SU-DHL-6 (cell line): ENCODE data around the gene UTP3.

Experiments
- CTCF ChIP-seq: fragments of 200-600 bp; sonication (generic); IDR thresholded peaks from one replicate; pipeline ENCODE4 v1.5.1; 2017; ENCODE audit warnings: antibody characterized with exemption, mild to moderate bottlenecking, low read length, moderate library complexity; ENCODE audit not compliant: insufficient read depth, poor library complexity, severe bottlenecking
- EZH2phosphoT487 ChIP-seq: fragments of 200-600 bp; sonication (generic), shearing (Covaris generic); conservative IDR thresholded peaks from 2 replicates; pipeline ENCODE4 v1.6.1; 2018; ENCODE audit warnings: mild to moderate bottlenecking, antibody characterized with exemption, low read length, moderate library complexity, mixed read lengths

- TF ChIP-seq CTCF (no peak), EZH2phosphoT487 (no peak)
These were observed 12.9 kb downstream of the UTP3 start for GRCh38 chr4:70701271-70701670.
